ENCODE data around the gene DDX55.
"Not testable (repeated sequence)": the region's sequence is repeated elsewhere in the genome, so short reads cannot be mapped to it uniquely, and the experiment has no call there.

Gene DDX55

DNA sequence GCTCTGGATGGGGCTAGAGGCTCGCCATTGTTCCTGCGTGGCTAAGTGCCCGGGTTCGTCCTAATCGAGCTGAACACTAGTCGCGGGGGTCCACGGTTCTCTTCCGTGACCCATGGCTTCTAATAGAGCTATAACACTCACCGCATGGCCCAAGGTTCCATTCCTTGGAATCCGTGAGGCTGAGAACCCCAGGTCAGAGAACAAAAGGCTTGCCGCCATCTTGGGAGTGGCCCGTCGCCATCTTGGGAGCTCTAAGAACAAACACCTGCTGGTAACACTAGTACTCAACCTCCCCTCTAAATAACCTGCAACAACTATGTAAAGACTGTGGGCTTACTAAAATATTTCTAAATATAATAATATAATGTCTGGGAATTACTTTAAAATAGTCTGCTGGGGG is 43.4 kb upstream of the DDX55 start:
- WGBS, 2 donors (ENCODE audit: extremely low coverage in 2 of 2, insufficient read length in 2 of 2, insufficient replicate concordance in 1 of 2): no CpG with 5 or more reads among the region's 14 CpGs
- H3K9ac ChIP-seq (ENCODE audit: low read depth, low read length, poor library complexity); H3K36me3 ChIP-seq (replicated peaks in 1 of 2; ENCODE audit: control insufficient read depth in 2 of 2, insufficient read depth in 2 of 2, low read length in 2 of 2); H2BK15ac ChIP-seq (ENCODE audit: low read length); H3K27ac ChIP-seq (replicated peaks; ENCODE audit: low read length); H3K14ac ChIP-seq (ENCODE audit: low read length); H3K18ac ChIP-seq (ENCODE audit: low read length); H2AFZ ChIP-seq (ENCODE audit: low read length); H3K4me1 ChIP-seq (ENCODE audit: control insufficient read depth in 2 of 2, insufficient read depth in 1 of 2, low read depth in 1 of 2, low read length in 2 of 2); H3K4me2 ChIP-seq (ENCODE audit: insufficient read depth, low read length, poor library complexity, severe bottlenecking); H2BK12ac ChIP-seq (ENCODE audit: low read length); H4K8ac ChIP-seq (ENCODE audit: low read depth, low read length); DNase-seq (ENCODE audit: low spot score); H2BK5ac ChIP-seq (ENCODE audit: low read length); H3K23ac ChIP-seq (ENCODE audit: low read depth, low read length, poor library complexity); H3K4me3 ChIP-seq (ENCODE audit: low read length in 2 of 2); H3K4ac ChIP-seq (ENCODE audit: low read length); H2AK5ac ChIP-seq (ENCODE audit: low read depth, low read length); H3K9me3 ChIP-seq (replicated peaks in 1 of 2; ENCODE audit: control insufficient read depth in 2 of 2, insufficient read depth in 1 of 2, low read depth in 1 of 2, low read length in 2 of 2); H3K79me1 ChIP-seq (ENCODE audit: low read depth, low read length); H4K91ac ChIP-seq (ENCODE audit: low read depth, low read length, poor library complexity); H2BK120ac ChIP-seq (ENCODE audit: low read depth, low read length): not testable (repeated sequence)
- peaks cover 0 to 14% (median 0%) of the 10 kb centered on the region in 3 experiments for H3K27me3 ChIP-seq (ENCODE audit: control insufficient read depth in 3 of 3, insufficient read depth in 3 of 3, low read depth in 1 of 3, low read length in 3 of 3)

DNA sequence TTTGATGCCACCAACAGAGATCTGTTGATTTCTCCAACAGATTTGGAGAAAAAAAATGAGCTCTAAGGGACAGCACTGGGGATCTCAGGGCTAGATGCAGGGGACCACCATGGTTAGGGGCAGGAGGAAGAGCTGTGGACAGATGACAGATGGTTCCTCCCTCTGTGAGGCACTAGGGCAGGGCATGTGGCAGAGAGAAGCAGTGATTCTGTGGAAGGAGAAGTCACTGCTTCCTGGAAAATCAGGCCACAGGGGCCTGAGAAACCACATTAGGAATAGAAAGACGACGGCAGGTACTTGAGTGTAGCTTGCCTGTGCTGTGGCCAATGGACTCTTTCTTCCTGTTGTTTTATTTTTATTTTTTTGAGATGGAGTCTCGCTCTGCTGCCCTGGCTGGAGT is 42.4 kb upstream of the DDX55 start:
- H3K9me3 ChIP-seq (replicated peaks in 1 of 2; ENCODE audit: control insufficient read depth in 2 of 2, insufficient read depth in 1 of 2, low read depth in 1 of 2, low read length in 2 of 2): no peaks in the 10 kb centered on the region
- no peak for DNase-seq (ENCODE audit: low spot score)
- H2BK15ac ChIP-seq (ENCODE audit: low read length): no peak overlapping the region
- no peak overlapping the region for H3K4me2 ChIP-seq (ENCODE audit: insufficient read depth, low read length, poor library complexity, severe bottlenecking)
- no peak overlapping the region for H2AFZ ChIP-seq (ENCODE audit: low read length)
- H3K23ac ChIP-seq (ENCODE audit: low read depth, low read length, poor library complexity): no peak overlapping the region
- H3K14ac ChIP-seq (ENCODE audit: low read length): no peak overlapping the region
- H2BK120ac ChIP-seq (ENCODE audit: low read depth, low read length): no peak overlapping the region
- no CpG with 5 or more reads among the region's 3 CpGs for WGBS, 2 donors (ENCODE audit: extremely low coverage in 2 of 2, insufficient read length in 2 of 2, insufficient replicate concordance in 1 of 2)
- no peak overlapping the region for H3K4ac ChIP-seq (ENCODE audit: low read length)
- H3K18ac ChIP-seq (ENCODE audit: low read length): no peak overlapping the region
- no peak overlapping the region for H3K4me3 ChIP-seq (ENCODE audit: low read length in 2 of 2)
- H3K27me3 ChIP-seq (ENCODE audit: control insufficient read depth in 3 of 3, insufficient read depth in 3 of 3, low read depth in 1 of 3, low read length in 3 of 3): peaks cover 0 to 9% (median 0%) of the 10 kb centered on the region in 3 experiments
- no peaks in the 10 kb centered on the region for H3K36me3 ChIP-seq (replicated peaks in 1 of 2; ENCODE audit: control insufficient read depth in 2 of 2, insufficient read depth in 2 of 2, low read length in 2 of 2)
- H4K91ac ChIP-seq (ENCODE audit: low read depth, low read length, poor library complexity): no peak overlapping the region
- no peak overlapping the region for H2AK5ac ChIP-seq (ENCODE audit: low read depth, low read length)
- no peak overlapping the region for H3K9ac ChIP-seq (ENCODE audit: low read depth, low read length, poor library complexity)
- H4K8ac ChIP-seq (ENCODE audit: low read depth, low read length): no peak overlapping the region
- no peak overlapping the region for H3K27ac ChIP-seq (replicated peaks; ENCODE audit: low read length)
- no peaks in the 10 kb centered on the region for H3K79me1 ChIP-seq (ENCODE audit: low read depth, low read length)
- H2BK12ac ChIP-seq (ENCODE audit: low read length): no peak overlapping the region
- no peak overlapping the region for H2BK5ac ChIP-seq (ENCODE audit: low read length)
- H3K4me1 ChIP-seq (ENCODE audit: control insufficient read depth in 2 of 2, insufficient read depth in 1 of 2, low read depth in 1 of 2, low read length in 2 of 2): no peaks in the 10 kb centered on the region

GRCh38 chr12:123571343-123571813 is 30.5 kb upstream of the DDX55 start:
- no peak for DNase-seq (ENCODE audit: low spot score)
- H3K4me2 ChIP-seq (ENCODE audit: insufficient read depth, low read length, poor library complexity, severe bottlenecking): peak overlapping the region; percentile 35
- no peak overlapping the region for H3K18ac ChIP-seq (ENCODE audit: low read length)
- H2AK5ac ChIP-seq (ENCODE audit: low read depth, low read length): no peak overlapping the region
- peak overlapping the region; percentile 87 for H2AFZ ChIP-seq (ENCODE audit: low read length)
- no peak overlapping the region for H4K8ac ChIP-seq (ENCODE audit: low read depth, low read length)
- H3K9ac ChIP-seq (ENCODE audit: low read depth, low read length, poor library complexity): no peak overlapping the region
- no peak overlapping the region for H3K14ac ChIP-seq (ENCODE audit: low read length)
- no peak overlapping the region for H2BK5ac ChIP-seq (ENCODE audit: low read length)
- H2BK120ac ChIP-seq (ENCODE audit: low read depth, low read length): no peak overlapping the region
- no peak overlapping the region for H4K91ac ChIP-seq (ENCODE audit: low read depth, low read length, poor library complexity)
- no peaks in the 10 kb centered on the region for H3K79me1 ChIP-seq (ENCODE audit: low read depth, low read length)
- H3K36me3 ChIP-seq (replicated peaks in 1 of 2; ENCODE audit: control insufficient read depth in 2 of 2, insufficient read depth in 2 of 2, low read length in 2 of 2): peaks cover 0 to 4% of the 10 kb centered on the region in 2 donors
- no peak overlapping the region for H3K23ac ChIP-seq (ENCODE audit: low read depth, low read length, poor library complexity)
- H3K4me3 ChIP-seq (ENCODE audit: low read length in 2 of 2): no peak overlapping the region
- peaks cover 3 to 6% of the 10 kb centered on the region in 2 donors for H3K9me3 ChIP-seq (replicated peaks in 1 of 2; ENCODE audit: control insufficient read depth in 2 of 2, insufficient read depth in 1 of 2, low read depth in 1 of 2, low read length in 2 of 2)
- no peak overlapping the region for H2BK15ac ChIP-seq (ENCODE audit: low read length)
- H2BK12ac ChIP-seq (ENCODE audit: low read length): no peak overlapping the region
- H3K27me3 ChIP-seq (ENCODE audit: control insufficient read depth in 3 of 3, insufficient read depth in 3 of 3, low read depth in 1 of 3, low read length in 3 of 3): no peaks in the 10 kb centered on the region
- no peak overlapping the region for H3K27ac ChIP-seq (replicated peaks; ENCODE audit: low read length)
- H3K4ac ChIP-seq (ENCODE audit: low read length): no peak overlapping the region
- no CpG with 5 or more reads among the region's 4 CpGs for WGBS, 2 donors (ENCODE audit: extremely low coverage in 2 of 2, insufficient read length in 2 of 2, insufficient replicate concordance in 1 of 2)
- H3K4me1 ChIP-seq (ENCODE audit: control insufficient read depth in 2 of 2, insufficient read depth in 1 of 2, low read depth in 1 of 2, low read length in 2 of 2): peaks cover 0 to 4% of the 10 kb centered on the region in 2 donors

DNA sequence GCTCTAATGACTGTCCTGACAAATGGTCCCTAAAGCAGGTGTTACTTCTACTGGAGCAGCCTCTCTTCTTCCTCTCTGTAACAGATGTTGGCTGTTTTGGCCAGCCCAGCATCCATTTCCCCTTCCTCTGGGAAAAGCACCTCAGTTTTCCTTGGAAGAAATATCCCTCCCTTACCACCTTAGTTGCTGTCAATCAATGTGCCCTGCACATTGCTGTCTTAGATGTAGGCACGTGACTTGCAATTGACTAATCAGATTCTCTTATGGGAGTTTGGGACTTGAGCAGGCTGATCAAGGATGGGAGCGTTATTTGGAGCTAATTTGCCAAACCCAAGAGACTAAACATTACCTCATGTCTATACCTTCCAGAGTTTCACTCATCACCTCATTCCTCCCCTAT is 29.5 kb upstream of the DDX55 start:
- Histone ChIP-seq H3K4me1 (ENCODE audit: control insufficient read depth in 2 of 2, insufficient read depth in 1 of 2, low read depth in 1 of 2, low read length in 2 of 2) (peaks cover 0 to 4% of the 10 kb centered on the region in 2 donors), H3K36me3 (replicated peaks in 1 of 2; ENCODE audit: control insufficient read depth in 2 of 2, insufficient read depth in 2 of 2, low read length in 2 of 2) (peaks cover 1 to 11% of the 10 kb centered on the region in 2 donors), H2BK12ac (ENCODE audit: low read length) (no peak overlapping the region), H3K27me3 (ENCODE audit: control insufficient read depth in 3 of 3, insufficient read depth in 3 of 3, low read depth in 1 of 3, low read length in 3 of 3) (no peaks in the 10 kb centered on the region), H3K27ac (replicated peaks; ENCODE audit: low read length) (no peak overlapping the region), H2BK5ac (ENCODE audit: low read length) (no peak overlapping the region), H3K18ac (ENCODE audit: low read length) (no peak overlapping the region), H3K4me3 (ENCODE audit: low read length in 2 of 2) (no peak overlapping the region), H3K9me3 (replicated peaks in 1 of 2; ENCODE audit: control insufficient read depth in 2 of 2, insufficient read depth in 1 of 2, low read depth in 1 of 2, low read length in 2 of 2) (peaks cover 3 to 6% of the 10 kb centered on the region in 2 donors), H4K8ac (ENCODE audit: low read depth, low read length) (no peak overlapping the region), H2BK15ac (ENCODE audit: low read length) (no peak overlapping the region), H3K4me2 (ENCODE audit: insufficient read depth, low read length, poor library complexity, severe bottlenecking) (no peak overlapping the region), H3K14ac (ENCODE audit: low read length) (no peak overlapping the region), H3K23ac (ENCODE audit: low read depth, low read length, poor library complexity) (no peak overlapping the region), H4K91ac (ENCODE audit: low read depth, low read length, poor library complexity) (no peak overlapping the region), H2BK120ac (ENCODE audit: low read depth, low read length) (no peak overlapping the region), H3K79me1 (ENCODE audit: low read depth, low read length) (no peaks in the 10 kb centered on the region), H3K4ac (ENCODE audit: low read length) (no peak overlapping the region), H3K9ac (ENCODE audit: low read depth, low read length, poor library complexity) (no peak overlapping the region), H2AK5ac (ENCODE audit: low read depth, low read length) (no peak overlapping the region), H2AFZ (ENCODE audit: low read length) (no peak overlapping the region)
- WGBS, 2 donors (ENCODE audit: extremely low coverage in 2 of 2, insufficient read length in 2 of 2, insufficient replicate concordance in 1 of 2): no CpG with 5 or more reads among the region's 2 CpGs
- no peak for DNase-seq (ENCODE audit: low spot score)
